SK-MEL-5 (cell line): ENCODE data around the gene PLAAT4. TPM values are rescaled to one million over a fixed set of nuclear protein-coding genes. Genes with fewer than 3 reads are reported as not detected.
"Not testable (repeated sequence)": the region's sequence is repeated elsewhere in the genome, so short reads cannot be mapped to it uniquely, and the experiment has no call there.

Experiments
- DNase-seq: peaks from one replicate; pipeline ENCODE4 v3.0.0-alpha.2; 2016; ENCODE audit warnings: low read depth, low spot score
- in situ Hi-C: cut with HindIII; loops from 2 replicates; pipeline ENCODE4 v1.10.0; 2016; ENCODE audit warnings: low sequenced_read_pairs, high pct_unique_total_duplicates, low pct_unique_long_range_greater_than_20kb
- total RNA-seq: library from RNA; depleted of rRNA; stranded (reverse); fragments of >200 nt; shearing (Covaris generic); gene quantifications from 2 replicates; pipeline ENCODE4 v1.2.3, GENCODE V29; 2014

PLAAT4 gene
- total RNA-seq, 1 experiment from 2014 or later: not detected

DNA sequence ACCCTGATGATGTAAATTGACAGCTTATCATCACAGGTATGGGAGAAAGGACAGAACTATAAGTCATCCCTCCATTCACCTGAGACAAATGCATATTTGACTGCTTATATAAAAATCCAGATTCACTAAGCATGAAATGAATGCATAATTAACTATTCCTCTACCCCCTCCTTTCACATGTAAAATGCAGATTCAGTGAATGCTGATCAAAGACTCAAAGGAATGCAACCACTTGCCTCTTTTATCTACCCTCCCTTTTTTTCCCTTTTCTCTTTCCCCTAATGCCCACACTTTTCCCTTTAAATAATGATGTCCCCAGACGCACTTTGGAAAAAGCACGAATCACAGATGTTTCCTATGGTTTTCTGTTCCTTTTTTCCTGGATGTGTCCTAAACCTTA lies 4.5 kb upstream of the PLAAT4 start:
- DNase-seq: no peak
- in situ Hi-C loops: no loop called here

DNA sequence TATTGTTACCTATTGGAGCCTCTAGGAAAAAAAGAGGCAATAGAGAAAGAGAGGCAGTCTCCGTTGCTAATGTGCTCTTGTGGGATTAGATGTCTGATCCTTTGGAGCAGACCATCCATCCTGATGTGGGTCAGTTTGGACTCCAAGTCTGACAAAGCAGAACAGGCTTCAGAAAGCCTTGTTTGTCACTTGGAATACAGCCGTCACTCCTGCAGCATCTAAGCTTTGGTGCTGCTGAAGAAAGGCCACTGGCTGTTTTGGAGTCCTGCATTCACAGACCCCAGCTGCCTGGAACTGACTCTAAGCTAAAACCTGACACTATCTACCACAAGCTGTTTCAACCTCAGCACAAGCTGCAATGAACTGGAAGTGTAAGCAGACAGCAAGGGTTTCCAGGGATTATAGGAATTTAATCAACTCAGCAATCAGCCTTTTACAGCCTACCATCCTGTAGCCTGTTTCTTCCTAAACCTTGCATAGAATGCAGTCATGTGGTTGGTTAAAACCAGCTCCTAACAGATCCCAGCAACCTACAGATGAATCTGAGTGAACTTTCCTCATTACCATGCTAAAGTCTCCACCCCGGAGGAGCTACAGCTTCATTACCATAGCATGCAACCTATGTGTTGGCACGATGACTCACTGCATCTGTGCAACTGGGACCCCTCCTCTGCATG lies 3.7 kb upstream of the PLAAT4 start:
- in situ Hi-C loops: no loop called here
- DNase-seq: no peak

GRCh38 chr11:63534076-63534475 lies 2.5 kb upstream of the PLAAT4 start:
- in situ Hi-C loops: no loop called here
- no peak for DNase-seq

DNA sequence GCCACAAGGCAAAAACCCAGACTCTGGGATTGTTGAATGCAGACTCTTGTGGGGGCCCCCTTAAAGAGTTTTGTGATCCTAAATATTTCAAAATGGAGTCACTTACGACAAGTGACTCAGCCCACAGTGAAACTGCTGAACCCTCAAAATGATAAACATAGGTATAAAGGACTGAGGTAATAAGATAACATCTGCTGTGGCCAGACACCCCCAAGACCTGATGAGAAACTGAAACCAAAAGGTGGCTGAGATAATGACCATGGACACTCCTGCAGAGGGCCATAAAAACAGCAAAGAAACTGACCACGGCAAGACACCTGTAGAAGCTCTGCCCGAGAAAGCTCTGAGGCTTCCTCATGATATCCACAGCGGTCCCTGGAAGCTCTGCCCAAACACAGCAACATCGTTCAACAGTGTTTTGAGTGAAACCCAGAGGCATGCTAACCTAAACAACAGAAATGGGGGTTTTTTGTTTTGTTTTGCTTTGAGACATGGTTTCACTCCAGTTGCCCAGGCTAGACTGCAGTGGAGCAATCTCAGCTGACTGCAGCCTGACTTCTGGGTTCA lies 1.6 kb upstream of the PLAAT4 start:
- in situ Hi-C loops: no loop called here
- DNase-seq: no peak

DNA sequence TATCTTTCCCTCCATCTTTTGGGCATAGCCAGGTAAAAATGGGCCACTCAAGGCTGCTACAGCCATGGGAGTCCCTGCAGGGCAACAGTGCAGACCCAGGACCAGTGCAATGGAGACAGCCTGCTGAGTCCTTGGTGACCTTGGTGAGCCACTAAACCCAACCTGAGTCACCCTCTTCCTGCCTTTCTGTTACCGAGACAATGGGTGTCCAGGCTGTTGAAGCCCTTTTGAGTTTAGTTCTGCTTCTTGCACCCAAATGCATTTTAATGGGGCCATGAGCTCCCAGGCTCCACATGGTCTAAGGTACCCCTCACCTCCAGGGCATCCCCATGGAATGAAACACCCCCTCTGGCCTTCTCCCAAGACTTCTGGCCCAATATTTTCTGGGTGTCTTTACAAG lies 874 bp upstream of the PLAAT4 start:
- in situ Hi-C loops: no loop called here
- DNase-seq: no peak

DNA sequence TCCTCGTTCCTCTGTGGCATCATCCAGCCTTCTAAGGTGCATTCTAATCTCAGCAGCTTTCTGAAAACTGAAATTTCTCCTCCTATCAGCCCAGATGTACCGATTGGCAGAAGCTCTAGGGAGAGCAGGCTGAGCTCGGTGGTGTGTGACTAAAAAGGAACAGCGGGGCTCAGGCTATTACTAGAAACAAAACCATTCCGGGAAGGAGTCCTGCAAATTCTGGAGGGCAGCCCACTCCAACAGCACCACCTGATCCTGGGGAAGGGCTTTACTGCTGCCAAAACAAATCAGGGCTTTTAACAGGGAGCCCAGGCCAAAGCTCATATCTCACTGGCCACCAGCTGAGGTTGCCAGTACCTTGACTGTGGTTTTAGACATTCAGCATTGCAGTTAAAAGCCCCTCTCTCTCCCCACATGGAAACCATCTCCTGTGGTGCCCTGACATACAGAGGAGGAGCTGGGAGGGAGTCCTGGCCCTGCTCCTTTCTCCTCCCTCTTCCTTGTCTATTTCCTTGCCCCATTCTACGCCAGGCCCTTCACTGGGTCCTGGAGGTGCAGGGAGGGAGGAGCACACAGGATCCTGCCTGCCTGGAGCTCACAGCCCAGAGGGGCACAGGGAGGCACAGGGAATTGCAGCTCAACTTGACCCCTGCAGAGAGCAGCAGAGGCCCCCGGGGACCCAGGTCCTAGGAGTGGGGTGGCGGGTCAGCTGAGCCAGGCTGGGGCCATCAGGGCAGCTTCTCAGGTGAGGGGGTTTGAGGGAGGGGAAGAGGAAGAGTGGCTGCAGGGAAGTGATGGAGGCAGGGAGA lies 889 bp downstream of the PLAAT4 start:
- no peak for DNase-seq

DNA sequence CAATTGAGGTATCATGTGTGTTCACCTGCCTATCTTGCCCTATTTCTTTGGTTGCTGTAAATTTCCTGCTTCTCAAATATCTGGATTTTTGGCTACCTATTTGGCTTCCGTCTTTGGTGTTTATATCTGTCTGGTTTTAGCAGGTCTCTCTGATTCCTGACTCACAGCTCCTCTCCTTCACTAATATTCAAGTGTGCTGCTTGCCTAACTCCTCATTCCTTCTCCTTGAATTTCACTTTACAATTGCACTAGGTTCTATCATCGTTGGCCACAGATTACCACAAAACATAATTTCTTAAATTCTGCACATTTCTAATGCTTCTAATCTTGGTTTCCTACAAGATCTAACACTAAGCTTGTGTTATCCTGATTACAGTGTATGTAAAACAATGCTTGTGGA lies 5.9 kb downstream of the PLAAT4 start:
- DNase-seq, in situ Hi-C loops: not testable (repeated sequence)

More for the DNA sequence above, 889 bp downstream of the PLAAT4 start:
- in situ Hi-C loops: no loop called here

DNA sequence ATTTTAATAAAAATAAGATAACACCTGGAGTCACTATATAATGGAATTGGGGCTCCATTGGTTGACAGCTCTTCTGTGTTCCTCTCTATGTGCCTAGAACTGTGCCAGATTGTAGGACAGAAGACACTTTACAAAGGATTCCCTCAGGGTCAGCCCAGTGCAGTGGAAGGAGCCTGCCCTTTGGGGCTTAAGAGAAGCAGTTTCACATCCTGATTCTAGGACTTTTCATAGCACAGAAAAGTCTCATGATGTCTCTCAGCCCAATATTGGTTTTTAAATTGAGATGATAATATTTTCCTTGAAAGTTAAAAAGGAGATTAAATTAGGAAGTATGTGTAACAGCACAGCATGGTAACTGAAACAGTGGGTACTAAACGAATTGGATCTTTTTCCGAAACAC lies 7.1 kb downstream of the PLAAT4 start:
- DNase-seq: no peak
- in situ Hi-C loops: no loop called here

DNA sequence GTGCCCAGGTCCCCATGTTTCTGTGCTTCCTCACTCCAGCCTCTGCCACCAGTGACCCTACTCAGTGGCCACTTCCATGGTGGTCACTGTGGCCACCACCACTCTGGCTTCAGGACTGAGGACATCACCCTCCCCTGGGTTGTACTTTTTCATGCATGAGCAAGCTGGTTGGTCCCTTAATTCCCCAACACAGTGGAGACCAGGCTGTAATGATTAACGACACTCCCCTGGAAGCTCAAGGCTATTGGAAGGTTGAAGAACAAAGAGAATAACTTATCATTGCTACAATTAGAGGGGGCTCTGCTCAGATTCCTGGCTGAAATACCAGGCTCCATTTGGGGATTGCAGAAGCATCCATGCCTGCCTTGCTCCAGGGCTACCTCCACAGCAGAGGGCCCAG lies 10.5 kb downstream of the PLAAT4 start:
- no peak for DNase-seq
- in situ Hi-C loops: no loop called here

DNA sequence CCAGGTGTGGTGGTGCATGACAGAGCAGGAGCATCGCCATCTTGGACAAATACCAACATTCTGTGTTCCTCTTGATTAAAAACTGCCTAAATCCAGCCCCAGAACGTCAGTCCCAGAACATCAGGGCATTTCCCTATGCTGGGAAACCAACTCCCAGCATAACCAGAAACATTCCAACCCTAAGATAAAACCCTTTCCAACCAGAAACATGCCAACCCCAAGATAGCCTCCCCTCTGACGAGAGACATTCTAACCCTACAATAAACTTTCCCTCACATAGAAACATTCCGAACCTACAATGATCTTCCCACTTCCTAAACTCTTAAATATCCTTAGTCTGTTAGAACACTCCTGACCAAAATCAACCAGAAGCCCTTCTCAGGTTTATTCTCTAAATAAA lies 11.6 kb downstream of the PLAAT4 start:
- DNase-seq: no peak
- in situ Hi-C loops: no loop called here

- in situ Hi-C loops: no loop called here
- DNase-seq: no peak
Observed at GRCh38 chr11:63549411-63549810, 12.8 kb downstream of the PLAAT4 start.

GRCh38 chr11:63550156-63550700 lies 13.6 kb downstream of the PLAAT4 start:
- in situ Hi-C loops: not testable (repeated sequence)

DNA sequence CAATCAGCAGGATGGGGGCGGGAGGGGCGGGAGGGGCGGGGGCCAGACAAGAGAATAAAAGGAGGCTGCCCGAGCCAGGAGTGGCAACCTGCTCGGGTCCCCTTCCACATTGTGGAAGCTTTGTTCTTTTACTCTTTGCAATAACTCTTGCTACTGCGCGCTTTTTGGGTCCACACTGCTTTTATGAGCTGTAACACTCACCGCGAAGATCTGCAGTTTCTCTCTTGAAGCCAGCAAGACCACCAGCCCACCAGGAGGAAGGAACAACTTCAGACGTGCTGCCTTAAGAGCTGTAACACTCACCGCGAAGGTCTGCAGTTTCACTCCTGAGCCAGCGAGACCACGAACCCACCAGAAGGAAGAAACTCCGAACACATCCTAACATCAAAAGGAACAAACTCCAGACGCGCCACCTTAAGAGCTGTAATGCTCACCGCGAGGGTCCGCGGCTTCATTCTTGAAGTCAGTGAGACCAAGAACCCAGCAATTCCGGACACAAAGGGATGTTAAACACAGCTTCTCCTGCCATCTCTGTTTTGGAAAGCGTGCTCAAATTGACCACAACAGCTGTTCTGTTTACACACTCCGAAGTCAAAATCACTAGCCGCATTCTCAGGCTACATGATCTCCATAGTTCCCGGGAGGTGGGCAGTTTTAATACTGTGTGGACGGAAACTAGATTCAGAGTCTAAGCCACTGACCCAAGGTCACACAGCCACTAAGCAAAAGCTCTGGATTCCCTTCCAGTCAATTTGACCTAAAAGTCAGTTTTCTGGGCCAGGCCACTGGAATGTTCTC lies 14.7 kb downstream of the PLAAT4 start:
- in situ Hi-C loops: no loop called here

More at GRCh38 chr11:63550156-63550700, 13.6 kb downstream of the PLAAT4 start:
- not testable (repeated sequence) for DNase-seq

GRCh38 chr11:63551889-63552266 lies 15.3 kb downstream of the PLAAT4 start:
- in situ Hi-C loops: no loop called here
- no peak for DNase-seq

More for the DNA sequence above, 14.7 kb downstream of the PLAAT4 start:
- no peak for DNase-seq

DNA sequence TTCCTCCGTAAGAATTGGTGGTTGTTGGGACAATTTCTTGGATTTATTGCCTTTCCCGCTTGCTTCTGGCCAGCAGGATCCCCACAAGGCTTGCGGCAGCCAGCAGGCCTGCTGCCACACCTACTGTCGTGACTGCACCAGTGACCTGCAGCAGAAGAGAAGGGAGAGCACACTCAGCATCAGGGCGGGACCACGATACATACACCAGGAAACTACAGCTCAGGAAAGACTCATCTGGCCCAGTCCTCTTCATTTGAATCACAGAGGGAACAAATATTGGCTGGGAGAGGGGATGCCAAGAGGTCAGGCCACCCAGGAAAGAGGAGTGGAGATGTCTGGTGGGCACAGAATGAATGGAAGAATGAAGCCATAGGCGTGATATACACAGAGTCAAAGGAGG lies 16.3 kb downstream of the PLAAT4 start:
- in situ Hi-C loops: no loop called here
- DNase-seq: no peak

- no peak for DNase-seq
- in situ Hi-C loops: no loop called here
Observed at GRCh38 chr11:63553759-63554158, 17.2 kb downstream of the PLAAT4 start.

GRCh38 chr11:63554877-63555223 lies 18.2 kb downstream of the PLAAT4 start:
- in situ Hi-C loops: no loop called here
- DNase-seq: no peak
